GM15510 (cell line): ENCODE measurements around the gene C1R.

ENCODE experiments used
- POLR2A ChIP-seq: IDR thresholded peaks from 3 replicates; pipeline ENCODE4 v1.6.1; 2011; ENCODE audit warnings: borderline replicate concordance; ENCODE audit not compliant: insufficient read length; ENCODE audit errors: extremely low read depth

Gene C1R

DNA sequence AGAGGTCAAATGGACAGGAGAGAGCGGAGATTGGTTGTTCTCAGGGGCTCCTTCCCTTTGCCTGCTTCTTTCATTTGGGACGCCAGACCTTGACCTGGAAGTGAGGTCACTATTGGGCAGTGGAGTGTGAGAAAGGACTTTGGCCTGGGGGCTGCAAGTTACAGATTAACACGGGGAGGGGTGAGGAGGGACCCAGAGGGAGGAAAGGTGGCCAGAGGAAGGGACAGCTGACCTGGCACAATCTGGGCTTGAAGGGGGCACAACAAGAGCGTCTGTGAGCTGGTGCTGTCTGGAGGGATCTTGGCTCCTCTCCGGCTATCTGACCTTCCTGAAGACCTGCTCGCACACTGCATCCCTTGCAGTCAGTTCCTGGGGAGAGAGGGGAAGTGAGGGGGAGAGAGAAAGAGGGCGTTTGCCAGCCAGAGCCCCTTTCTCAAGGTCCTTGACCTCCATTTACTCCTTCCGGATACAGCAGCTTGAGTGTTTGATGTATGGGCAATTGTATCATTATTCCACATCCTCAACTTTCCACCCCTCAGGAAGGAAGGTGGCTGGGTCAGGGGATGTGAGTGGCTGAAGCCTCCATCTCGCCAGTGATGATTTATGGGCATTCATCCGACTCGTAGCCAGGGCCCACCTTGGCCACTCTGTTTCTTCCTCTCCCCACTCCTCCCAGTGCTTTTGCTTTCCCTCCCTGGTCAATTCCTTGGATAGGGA is 31.7 kb upstream of the C1R start:
- TF ChIP-seq POLR2A: no peak

DNA sequence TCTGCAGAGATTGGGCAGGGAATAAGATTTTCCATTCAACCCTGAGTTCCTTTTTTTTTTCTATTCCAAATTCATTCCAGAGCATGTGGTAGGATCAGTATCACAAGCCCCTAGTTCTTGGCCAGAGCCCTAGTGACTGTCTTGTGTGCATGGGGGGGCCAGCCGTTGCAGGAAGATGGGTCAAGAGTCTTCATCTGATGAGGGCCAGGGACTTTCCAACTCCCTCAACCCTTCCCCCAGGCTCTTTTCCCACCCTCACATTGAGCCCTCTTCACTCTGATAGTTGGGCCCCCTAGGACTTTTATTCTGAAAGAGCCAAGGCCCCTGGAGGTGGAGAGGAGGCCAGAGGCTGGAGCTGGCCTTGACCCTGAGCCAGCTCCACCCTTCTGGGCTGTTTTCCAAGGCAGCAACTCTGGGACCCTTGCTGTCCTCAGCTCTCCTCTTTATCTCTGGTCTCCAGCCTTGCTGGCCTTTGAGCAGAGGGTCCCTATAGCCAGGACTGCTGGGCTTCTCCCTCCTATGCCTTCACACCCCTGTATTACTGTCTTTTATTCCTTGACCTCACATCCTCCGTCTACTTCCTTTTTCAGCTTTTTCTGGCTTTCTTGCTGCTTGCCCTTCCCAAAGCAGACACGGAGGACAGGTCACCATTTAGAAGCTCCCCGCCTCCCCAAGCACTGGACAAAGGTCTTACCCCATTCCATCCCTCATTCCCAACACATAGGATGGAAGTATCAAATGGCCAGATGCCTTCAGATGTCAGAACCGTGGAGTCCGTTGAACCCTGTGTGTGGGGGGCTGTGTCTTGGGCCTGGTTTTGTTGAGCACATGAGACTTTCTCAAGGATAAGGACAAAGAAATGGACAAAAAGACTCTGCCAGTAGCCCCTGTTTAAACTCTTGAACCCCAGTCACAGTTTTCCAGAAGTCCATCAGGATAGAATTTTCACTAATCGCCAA is 30.8 kb upstream of the C1R start:
- no peak for TF ChIP-seq POLR2A

DNA sequence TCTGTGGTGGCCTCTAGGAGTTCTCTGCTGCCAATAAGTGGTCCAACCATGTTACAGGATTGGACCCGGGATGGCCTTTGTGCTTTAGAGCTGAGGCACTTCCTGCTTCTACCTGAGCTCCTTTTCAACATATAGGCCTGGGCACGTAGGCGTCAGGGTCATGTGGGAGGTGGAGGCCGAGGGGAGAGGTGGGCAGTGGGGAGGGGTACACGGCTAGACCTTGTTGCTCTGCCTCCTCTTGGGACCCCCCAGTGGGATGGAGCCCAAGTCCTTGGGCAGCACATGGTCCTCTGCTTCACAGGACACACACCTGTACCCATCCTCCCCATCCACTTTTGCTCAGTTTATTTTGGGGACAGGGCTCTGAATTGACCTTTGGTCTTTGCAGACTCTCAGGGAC is 29.1 kb upstream of the C1R start:
- no peak for TF ChIP-seq POLR2A

DNA sequence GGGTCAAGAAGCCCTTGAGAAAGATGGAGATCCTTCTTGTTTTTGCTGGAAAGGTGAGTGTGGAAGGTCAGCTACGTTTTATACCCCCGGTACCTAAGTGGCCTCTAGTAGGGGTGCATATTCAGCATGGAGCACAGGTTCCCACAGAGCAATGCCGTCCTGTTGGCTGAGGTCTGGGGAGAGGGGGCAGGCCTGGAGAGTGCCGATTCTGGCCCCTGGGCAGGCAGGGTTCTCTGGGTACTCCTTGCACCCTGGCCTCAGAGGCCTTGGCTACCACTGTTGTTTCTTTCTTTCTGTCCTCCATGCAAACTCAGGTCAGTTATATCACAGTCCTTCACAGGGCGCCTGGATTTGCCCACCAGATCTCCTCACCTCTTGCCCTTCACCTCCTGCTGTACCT is 27.9 kb upstream of the C1R start:
- no peak for TF ChIP-seq POLR2A

DNA sequence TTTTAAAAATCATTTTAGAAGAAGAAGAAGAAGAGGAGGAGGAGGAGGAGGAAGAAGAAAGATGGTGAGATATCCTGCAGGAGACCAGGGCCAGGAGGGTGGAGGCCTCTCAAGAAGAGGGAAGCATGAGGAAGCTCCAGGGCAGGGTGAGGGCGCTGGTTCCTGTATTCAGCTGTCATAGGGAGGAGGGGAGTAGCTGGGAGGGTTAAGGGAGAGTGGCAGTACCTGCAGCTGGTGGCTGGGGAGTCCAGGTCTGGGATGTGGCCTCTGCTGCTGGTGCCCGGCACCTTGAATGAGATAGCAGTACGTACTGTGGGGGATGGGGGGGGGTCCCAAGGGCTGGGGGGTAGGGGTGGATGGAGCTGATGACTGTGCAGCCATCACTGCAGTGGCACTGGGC is 26.6 kb upstream of the C1R start:
- TF ChIP-seq POLR2A: no peak

DNA sequence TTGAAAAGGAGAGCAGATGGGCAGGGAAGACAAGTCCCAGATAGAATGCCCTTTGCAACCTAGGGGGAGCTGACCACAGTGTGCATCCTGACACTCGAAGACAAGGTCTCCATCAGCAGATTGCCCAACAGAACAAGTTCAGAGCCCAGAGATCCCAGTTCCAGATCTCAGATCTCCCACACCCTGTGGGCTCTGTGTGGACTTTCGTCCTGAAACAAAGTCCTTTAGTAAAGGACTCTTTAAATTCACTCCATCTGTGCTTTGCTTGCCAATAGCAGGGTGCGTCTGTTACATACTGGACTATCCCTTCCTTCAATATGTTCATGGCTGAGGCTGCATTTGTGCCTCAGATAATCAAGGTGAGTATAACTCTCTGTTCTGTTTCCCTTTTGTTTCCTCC is 25.4 kb upstream of the C1R start:
- TF ChIP-seq POLR2A: no peak

DNA sequence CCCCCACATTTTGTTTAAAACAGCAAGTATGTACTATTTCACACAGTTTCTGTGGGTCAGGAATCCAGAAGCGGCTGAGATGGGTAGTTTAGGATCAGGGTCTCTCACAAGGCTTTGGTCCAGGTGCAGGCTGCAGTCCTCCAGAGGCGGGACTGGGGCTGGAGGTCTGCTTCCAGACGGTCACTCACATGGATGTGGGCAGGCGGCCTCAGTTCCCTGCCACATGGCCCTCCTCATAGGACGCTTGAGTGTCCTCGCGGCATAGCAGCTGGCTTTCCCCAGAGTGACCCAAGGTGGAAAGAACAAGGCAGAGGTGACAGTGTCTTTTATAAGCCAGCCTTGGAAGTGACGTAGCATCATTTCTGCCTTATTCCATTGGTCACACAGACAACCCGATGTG is 24.7 kb upstream of the C1R start:
- no peak for TF ChIP-seq POLR2A

DNA sequence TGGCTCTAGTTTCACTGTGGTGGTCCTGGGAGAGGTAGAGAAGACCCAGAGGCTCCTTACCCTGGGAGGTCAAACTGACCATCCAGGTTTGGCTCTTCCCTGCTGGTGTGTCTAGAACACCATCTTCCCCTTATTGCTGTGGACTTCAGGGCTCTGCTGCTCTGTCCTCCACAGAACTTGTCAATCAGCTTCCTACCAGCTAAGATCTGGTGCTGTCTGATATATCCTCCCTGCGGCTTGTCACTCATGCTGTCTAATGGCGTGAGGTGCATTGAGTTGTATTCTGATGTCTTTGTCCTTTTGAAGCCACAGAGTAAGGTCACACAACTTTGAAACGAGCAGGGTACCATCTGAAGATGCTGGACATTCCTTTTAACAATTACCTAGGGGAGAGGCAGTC is 24.0 kb upstream of the C1R start:
- no peak for TF ChIP-seq POLR2A

DNA sequence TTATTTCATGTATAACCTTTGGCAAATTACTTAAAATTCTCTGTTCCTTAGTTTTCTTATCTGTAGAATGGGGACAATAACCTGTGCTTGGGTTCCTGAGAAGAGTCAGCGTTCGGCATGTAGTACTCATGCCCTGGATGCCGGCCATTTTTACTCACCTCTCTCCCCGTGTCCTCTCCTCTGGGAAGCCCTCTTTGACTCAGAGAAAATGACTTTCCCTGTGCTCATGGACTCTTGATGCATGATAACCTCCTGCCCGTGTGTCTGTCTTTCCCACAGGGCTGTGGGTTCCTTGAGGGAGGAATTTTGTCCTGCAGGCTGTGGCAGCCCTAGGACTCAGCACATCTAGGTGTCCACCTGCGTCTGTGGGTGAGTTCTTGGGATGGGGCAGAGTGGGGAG is 22.6 kb upstream of the C1R start:
- no peak for TF ChIP-seq POLR2A

DNA sequence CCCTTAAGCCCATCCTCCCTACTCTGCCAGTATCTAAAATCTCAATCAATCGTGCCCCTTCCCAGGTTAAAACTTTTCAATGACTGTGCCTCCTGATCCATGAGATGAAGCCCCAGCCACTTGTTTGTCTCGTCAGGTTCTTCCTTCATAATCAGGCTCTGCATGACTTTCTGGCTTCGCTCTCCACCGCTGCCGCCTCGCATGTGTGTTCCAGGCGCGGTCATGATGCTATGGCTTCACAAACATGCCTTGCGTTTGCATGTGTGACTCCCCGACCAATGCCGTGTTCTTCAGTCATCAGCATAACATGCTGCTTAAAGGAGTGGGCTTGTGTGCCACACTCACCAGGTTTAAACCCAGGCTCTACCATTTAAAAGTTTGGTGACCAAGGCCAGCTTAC is 21.8 kb upstream of the C1R start:
- no peak for TF ChIP-seq POLR2A

DNA sequence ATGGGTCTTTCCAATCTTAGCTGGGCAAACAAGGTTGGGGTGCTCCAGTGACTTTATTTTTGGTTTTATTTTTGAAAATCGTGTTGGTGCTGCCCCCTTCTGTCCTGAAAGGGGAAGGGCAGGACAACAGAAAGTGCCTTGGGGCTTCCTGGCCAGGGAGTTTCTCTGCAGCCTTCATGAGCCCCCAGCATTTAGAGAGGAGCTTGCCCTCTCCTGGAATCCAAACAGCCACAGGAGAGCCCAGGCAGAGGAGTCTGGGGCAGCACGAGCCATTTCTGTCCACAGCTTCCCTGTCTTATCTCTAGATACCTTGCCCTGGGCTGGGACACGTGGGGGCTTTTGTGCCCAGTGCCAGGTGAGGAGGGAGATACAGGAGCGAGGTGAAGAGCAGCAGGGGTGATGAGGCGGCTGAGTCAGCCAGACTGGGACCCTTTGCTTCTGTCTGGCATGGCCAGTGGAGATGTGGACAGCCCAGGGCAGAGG is 21.2 kb upstream of the C1R start:
- no peak for TF ChIP-seq POLR2A

DNA sequence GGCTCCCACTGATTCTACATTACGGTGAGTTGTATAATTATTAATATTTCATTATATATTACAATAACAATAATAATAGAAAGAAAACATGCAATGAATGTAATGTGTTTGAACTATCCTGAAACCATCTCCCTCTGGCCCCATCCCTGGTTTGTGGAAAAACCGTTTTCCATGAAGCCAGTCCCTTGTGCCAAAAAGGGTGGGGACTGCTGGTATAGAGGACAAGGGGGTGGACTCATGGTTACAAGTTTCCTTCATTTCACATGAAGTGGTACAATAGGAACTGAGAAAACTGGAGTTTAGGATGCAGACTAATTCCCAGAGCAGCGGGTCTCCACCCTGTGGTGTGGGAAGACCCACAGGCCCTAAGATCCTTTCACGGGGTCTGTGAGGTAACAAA is 19.8 kb upstream of the C1R start:
- no peak for TF ChIP-seq POLR2A

DNA sequence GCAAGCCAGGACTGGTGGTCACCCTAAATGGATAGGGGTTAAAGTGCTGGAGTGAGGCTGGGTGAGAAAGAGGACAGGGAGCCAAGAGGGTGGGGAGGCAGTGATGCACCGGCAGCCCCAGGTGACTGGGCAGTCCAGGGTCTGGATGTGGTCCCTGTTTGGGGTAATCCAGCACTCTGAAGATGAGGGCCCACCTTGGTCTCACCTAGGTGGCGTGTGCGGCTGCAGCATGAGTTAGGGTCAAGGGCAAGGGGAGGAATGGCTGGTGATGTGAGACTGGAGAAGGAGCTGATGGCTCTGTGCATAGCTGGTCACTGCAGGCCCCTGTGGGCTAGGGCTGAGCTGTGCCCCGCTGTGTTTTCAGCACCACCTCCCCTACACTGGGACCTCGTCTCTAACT is 18.4 kb upstream of the C1R start:
- no peak for TF ChIP-seq POLR2A

DNA sequence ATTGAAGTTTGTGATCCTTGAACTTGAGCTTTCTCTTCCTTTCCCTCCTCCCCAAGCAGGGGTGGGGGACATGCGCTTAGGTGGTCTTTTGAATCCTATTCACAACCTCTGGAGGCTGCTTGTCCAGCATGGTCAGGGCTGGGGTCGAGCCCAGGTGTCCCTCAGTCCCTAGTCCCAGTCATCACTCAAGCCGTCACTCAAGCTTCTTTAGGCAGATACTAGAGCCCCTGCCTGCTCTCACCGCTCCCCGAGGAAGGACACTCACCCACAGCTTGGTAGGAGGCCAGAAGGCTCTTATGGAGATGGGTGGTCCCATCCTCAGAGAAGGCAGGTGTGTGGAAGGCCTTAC is 17.3 kb upstream of the C1R start:
- TF ChIP-seq POLR2A: no peak

DNA sequence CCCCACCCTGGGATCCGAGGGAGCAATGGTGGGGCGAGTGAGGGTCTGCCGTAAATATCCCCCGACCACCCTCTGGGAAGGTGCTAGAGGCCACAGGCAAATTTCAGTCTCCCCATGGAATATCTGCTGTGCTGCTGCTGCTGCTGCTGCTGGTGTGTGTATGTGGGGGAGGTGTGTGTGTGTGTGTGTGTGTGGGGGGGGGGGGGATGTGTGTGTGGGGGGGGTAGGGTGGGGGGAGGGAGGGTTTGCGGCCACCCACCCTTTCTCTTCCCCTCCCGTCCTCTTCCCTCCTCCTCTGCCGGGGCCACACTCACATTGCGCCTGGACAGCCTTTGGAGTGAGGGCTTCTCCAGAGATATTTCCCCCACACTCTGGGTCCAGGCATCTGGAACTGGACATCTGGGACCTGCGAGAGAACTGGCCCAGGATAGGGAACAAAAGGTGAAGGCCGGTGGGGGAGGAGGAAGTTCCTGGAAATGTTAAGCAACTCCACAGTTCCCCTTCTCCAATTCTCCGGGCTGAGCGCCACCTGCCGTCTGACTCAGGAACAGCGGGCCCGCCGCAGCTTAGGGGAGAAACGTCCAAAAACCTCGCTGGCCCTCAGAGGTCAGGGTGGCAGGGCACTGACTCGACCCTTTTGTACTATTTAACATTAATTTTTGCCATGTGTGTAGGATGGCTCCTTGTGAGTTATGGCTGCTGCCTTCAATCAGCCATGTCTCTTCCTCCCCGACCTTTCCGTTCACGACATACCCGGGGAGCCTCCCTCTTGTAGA is 16.7 kb upstream of the C1R start, which contains the start of gene C1RL:
Gene C1RL (minus strand): TSS at position 419 of the 776 bp plus-strand sequence. CDS start 34 bp downstream, at position 385.
- no peak for TF ChIP-seq POLR2A
